NCI-H2196 treated with DMSO at 0.1 percent for 48 hours (cell line): Measurements from ENCODE around the gene EMC7.
"Not testable (repeated sequence)": the region's sequence is repeated elsewhere in the genome, so short reads cannot be mapped to it uniquely, and the experiment has no call there.

Experiments used
- DNase-seq: peaks from one replicate; lab custom pipeline; 2025; ENCODE audit not compliant: unreplicated experiment; lab: John Stamatoyannopoulos, UW

The EMC7 gene

GRCh38 chr15:34085746-34086145, 15.9 kb downstream of the EMC7 start:
- no peak for DNase-seq

- DNase-seq: no peak
Observed at GRCh38 chr15:34084086-34084485, 17.6 kb downstream of the EMC7 start.

- DNase-seq: no peak
Observed at GRCh38 chr15:34079904-34080303, 21.8 kb downstream of the EMC7 start.

GRCh38 chr15:34078900-34079299, 22.8 kb downstream of the EMC7 start:
- no peak for DNase-seq

GRCh38 chr15:34076785-34077184, 24.9 kb downstream of the EMC7 start:
- DNase-seq: no peak

GRCh38 chr15:34070003-34070402, 31.7 kb downstream of the EMC7 start:
- DNase-seq: no peak

GRCh38 chr15:34065941-34066340, 35.7 kb downstream of the EMC7 start:
- DNase-seq: no peak

- no peak for DNase-seq
Observed at GRCh38 chr15:34065261-34065660, 36.4 kb downstream of the EMC7 start.

GRCh38 chr15:34064438-34064837, 37.2 kb downstream of the EMC7 start:
- no peak for DNase-seq

- no peak for DNase-seq
Observed at GRCh38 chr15:34059946-34060345, 41.7 kb downstream of the EMC7 start.

- DNase-seq: no peak
Observed at GRCh38 chr15:34059476-34059875, 42.2 kb downstream of the EMC7 start.

- DNase-seq: no peak
Observed at GRCh38 chr15:34056911-34057310, 44.8 kb downstream of the EMC7 start.

GRCh38 chr15:34055868-34056595, 45.6 kb downstream of the EMC7 start:
- DNase-seq: no peak

GRCh38 chr15:34054081-34054707, 47.5 kb downstream of the EMC7 start:
- no peak for DNase-seq

GRCh38 chr15:34050385-34050784, 51.3 kb downstream of the EMC7 start:
- not testable (repeated sequence) for DNase-seq

- no peak for DNase-seq
Observed at GRCh38 chr15:34049112-34049511, 52.5 kb downstream of the EMC7 start.

- no peak for DNase-seq
Observed at GRCh38 chr15:34047893-34048775, 53.5 kb downstream of the EMC7 start.

- DNase-seq: no peak
Observed at GRCh38 chr15:34046471-34047145, 55.1 kb downstream of the EMC7 start.

GRCh38 chr15:34043813-34044212, 57.8 kb downstream of the EMC7 start:
- DNase-seq: no peak

- DNase-seq: no peak
Observed at GRCh38 chr15:34043391-34043790, 58.3 kb downstream of the EMC7 start.

- DNase-seq: no peak
Observed at GRCh38 chr15:34039790-34040113, 61.9 kb downstream of the EMC7 start.
